Fibroblast of skin of left biceps (primary cell): ENCODE measurements around the gene ZC4H2.
"Not testable (repeated sequence)": the region's sequence is repeated elsewhere in the genome, so short reads cannot be mapped to it uniquely, and the experiment has no call there.

Source experiments
- DNase-seq, 2 experiments: peaks; one replicate each; pipeline ENCODE4 v3.0.0-alpha.2; 2013; ENCODE audit warnings: low read depth in 2 of 2

Gene ZC4H2, protein sequence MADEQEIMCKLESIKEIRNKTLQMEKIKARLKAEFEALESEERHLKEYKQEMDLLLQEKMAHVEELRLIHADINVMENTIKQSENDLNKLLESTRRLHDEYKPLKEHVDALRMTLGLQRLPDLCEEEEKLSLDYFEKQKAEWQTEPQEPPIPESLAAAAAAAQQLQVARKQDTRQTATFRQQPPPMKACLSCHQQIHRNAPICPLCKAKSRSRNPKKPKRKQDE

DNA sequence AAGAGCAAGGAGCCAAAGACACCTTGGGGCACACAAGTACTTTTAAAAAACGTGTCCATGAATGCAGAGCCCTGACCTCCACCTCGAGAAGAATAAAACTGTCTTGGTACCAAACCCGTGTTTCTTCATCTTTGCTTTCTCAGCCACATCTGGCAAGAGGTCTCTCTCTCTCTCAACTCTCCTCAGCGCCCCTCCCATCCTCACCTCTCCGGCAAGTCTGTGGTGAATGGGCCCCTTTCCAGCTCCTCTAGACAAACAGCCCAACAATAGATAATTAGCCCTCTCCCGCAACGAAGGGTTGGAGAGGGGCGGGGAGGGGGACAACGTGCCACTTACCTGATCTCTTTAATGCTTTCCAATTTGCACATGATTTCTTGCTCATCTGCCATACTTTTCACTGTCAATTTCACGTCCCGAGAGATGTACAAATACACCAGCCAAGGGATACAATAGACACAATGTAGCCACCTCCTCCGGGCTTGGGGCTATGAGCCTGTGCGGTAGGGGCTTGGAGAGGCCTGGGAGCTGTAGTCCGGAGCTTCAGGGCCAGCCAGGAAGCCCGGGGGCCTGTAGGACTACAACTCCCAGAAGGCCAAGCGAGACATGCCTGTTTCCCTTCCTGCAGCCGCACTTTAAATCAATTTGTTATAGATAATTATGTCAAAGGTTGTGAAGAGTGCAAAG is at the start of gene ZC4H2:
ZC4H2 (minus strand) TSS at position 462 of the 684 bp plus-strand sequence; CDS start at position 389, 73 bp downstream.
- peak; percentile 32 to 38 for DNase-seq

DNA sequence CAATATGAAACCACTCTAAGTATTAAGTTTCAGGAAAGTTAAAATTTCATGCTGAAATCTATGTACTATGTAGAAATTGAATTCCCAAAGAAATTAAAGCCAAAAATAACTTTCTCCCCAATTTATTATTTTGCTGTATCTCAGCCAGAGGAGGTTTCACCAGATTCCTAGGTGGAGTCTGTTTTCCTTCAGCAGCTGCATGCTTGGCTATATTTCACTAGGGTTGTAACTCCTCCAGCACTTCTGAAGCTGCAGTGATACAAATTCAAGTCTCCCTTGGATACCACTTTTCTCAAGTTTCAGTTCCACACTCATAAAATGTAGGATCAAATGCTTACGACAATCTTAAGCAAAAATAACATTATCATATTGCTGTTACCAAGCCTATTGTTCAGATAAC is 41.2 kb upstream of the ZC4H2 start:
- no peak for DNase-seq

DNA sequence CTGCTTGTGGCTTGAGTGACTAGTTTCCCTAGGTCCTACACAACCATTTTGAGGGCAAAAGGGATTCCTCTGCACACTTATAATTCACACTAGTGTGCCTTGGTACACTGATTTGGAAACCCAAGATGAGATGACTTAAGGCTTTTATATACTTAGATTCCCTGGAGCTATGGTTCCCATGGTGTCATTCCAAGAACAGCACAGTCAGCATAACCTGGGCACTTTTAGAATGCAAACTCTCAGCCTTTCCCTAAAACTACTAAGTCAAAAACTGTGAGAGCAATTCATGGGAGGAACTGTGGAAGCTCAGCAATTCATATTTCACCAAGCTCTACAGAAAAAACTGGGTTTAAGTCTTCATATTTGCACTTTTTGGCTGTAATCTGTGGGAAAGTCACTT is 38.0 kb upstream of the ZC4H2 start:
- no peak for DNase-seq

DNA sequence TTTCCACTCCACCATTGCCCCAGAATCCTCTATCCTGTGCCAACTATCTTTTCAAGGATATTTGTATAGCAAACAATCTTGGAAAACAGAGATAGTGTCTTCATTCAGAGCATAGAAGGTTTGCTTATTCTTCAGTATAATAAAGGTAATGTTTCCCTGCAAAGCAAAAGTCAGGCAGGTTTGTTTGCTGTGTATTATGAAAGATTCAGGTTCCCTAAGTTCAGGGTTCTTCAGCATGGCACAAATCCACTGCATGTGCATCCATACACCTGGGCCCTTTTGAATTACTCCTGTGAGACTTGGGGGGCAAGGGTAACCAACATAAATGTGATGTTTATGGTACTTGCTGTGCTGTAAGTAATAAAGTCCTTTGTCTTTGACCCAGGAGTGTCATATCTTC is 33.2 kb upstream of the ZC4H2 start:
- DNase-seq, result no peak

DNA sequence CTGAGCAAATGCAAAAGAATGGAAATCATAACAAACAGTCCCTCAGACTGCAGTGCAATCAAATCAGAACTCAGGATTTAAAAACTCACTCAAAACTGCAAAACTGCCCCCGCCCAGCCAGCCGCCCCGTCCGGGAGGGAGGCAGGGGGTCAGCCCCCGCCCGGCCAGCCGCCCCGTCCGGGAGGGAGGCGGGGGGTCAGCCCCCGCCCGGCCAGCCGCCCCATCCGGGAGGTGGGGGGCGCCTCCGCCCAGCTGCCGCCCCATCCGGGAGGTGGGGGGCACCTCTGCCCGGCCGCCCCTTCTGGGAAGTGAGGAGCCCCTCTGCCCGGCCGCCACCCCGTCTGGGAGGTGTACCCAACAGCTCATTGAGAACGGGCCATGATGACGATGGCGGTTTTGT is 26.0 kb upstream of the ZC4H2 start:
- DNase-seq, result not testable (repeated sequence)

DNA sequence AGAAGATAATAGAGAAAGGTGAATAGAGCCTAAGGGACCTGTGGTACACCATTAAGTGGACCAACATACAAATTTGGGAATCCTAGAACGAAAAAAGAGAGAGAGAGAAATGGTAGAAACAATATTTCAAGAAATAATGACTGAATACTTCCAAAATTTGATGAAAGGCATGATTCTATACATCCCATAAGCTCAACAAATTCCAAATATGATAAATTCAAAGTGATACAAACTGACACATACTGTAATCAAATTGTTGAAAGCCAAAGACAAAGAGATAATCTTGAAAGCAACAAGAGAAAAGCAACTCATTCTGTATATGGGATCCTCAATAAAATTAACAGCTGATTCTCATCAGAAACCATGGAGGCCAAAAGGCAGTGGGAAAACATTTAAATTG is 20.6 kb upstream of the ZC4H2 start:
- DNase-seq, result no peak

DNA sequence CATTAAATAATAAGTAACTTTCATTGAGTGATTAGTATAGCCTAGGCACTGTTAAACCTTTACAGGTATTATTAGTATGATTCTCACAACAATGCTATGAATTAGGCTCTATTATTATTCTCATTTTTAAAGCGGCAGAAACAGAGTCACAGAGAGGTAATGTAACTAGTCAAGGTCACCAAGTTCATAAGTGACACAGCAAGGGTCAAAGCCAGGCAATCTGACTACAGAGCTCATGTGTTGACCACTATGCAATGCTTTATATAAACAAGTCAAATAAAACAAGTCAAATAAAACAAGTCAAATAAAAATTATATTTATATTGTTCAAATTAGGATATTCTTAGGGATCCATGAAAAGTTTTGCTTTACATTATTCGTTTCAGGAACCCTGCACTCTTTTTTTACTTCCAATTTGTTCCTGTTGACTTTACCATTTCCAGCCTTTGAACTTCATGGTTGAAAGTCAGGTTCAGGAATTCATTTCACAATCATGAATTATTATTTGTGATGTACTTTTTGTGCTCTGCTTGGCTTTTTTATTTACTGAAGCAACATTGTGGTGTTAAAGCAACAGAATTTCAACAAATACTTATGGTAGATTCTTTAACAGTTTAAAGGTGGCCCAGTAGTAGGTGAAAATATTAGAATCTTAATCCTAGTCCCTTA is 18.0 kb upstream of the ZC4H2 start:
- DNase-seq, result no peak

DNA sequence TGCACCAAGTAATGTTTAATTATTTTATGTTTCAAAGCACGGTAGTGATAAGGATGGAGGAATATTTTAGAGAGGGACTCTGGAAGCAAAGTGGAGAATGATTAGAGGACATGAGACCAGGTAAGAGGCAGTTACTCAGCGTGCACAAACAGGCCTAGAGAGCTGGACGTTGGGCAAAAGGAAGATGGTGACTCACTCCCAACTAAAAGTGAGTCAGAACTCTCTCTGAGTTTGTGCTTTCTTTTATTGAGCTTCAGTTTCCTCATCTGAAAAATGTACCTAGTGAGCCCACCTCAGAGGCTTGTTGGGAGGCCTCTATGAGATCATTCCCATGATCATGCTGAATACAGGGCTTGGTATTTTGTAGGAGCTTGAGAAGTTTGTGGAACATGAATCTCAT is 1.6 kb upstream of the ZC4H2 start:
- DNase-seq, result no peak

DNA sequence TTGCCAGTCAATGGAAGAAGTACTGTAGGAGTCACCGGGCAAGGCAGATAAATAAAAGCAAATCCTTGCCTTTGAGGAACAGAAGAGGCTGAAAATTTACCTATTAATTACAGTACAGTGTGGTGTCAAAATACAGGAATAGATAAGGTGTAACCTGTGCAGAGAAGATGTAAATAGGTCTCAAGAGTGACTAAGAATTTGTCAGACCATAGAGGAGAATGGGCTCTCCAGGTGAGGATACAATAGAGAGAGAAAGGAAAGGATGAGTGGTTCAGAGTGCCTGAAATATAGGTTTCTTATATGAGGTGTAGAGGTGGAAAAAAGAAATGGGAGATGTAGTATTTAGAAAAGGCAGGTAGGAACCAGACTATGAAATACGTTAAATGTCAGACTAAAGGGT is 801 bp upstream of the ZC4H2 start:
- DNase-seq, result no peak

DNA sequence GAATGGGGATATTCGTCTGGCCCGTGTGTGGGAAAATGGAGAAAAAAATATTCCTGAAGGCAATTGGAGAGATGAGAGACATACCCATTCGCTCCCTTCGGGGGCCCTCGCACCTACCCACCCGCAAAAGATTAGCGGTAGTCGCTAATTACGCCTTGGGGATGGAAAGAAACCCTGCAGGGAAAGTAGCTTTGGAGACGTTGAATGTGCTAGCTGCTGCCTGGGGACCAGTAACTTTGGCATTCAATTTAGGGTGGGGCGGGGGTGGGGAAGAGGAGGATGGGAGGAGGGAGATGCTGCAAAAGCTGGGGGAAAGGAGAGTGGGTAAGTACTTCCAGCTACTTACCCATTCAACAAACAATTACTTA is 407 bp upstream of the ZC4H2 start:
- no peak for DNase-seq

DNA sequence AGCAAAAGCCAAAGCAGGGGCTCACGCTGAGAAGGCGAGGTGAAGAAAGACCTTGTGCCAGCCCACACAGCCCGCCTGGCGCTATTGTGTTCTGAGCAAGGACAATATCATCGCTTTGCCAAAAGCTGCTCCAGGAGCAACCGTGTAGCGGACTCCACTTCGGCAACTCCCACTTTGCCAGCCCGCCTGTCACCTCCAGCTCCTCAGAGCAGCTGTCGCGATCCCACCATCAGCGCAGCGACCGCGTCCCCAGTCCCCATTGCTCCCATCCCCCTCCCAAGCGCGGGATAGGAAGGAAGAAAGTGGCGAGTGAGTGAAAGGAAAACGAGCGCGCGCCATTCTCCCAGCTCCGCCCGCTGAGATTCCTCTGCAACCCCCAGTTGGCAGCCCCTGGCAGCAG is 759 bp downstream of the ZC4H2 start:
- no peak for DNase-seq

DNA sequence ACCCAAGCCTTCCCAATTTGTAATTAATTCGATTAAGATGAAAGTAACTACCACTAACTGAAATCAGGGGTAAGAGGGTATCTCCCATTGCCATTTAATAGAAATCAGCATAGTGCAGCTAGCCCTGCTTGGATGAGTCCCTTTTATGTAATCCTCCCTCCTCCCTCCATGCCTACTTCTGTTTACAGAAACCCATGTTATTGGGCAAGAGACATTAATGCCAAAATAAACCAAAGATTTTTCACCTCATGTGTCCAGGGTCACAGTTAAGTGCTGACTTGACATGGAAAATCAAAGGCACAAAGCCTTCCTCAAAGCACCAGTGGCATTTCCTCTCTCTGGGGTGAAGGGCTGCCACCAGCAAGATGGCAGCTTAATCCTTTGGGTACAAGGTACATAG is 50.8 kb downstream of the ZC4H2 start:
- DNase-seq, result no peak

DNA sequence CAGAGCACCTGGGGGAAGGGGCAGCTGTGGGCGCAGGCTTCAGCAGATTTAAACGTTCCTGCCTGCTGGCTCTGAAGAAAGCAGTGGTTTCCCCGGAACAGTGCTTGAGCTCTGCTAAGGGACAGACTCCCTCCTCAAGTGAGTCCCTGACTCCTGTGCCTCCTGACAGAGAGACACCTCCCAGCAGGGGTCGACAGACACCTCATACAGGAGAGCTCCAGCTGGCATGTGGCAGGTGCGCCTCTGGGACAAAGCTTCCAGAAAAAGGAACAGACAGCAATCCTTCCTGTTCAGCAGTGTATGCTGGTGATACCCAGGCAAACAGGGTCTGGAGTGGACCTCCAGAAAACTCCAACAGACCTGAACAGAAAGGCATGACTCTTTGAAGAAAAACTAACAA is 68.1 kb downstream of the ZC4H2 start:
- no peak for DNase-seq

DNA sequence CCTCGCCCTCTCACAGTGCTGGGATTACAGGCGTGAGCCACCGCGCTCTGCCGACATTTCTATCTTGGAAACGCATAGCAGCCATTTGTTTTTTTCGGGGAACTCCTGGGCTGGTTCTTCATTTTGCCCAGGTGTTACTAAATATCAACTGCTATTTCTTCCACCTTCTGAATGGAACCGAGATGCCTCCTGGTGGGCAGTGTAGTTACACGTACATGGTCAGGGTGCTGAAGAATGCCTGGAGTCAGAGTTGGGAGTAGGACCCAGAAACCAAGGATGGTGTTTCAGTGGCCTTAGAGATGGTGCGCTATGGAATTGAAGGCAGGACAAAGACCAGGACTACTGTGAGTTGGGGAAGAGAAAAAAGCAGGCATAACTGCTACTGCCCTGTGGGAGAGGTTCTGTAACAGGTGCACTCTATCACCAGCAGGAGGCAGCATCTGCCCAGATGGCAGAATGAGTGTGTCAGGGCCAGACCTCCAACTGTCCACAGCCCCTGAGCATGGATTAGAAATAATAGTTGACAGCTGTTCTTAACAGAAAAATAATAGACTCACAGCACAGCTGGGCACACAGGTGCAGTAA is 81.7 kb downstream of the ZC4H2 start:
- DNase-seq, result no peak

DNA sequence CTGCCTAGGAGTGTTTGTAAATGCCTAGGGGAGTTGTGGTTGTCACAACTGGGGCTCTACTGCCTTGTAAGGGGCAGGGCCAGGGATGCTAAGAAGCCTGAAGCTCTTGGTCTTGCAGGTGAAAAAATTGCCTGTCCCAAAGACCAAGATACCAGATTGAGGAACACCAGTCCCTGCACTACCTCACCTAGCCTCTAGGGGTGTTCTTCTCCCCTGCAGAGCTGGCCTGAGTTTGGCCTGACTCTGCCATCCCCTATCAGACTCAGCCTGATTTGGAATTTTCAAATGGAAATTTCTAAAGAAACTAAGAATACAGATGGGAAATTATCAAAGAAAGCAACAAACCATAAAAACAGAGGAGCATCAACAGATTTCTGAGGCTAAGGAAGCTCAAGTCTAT is 90.4 kb downstream of the ZC4H2 start:
- no peak for DNase-seq

DNA sequence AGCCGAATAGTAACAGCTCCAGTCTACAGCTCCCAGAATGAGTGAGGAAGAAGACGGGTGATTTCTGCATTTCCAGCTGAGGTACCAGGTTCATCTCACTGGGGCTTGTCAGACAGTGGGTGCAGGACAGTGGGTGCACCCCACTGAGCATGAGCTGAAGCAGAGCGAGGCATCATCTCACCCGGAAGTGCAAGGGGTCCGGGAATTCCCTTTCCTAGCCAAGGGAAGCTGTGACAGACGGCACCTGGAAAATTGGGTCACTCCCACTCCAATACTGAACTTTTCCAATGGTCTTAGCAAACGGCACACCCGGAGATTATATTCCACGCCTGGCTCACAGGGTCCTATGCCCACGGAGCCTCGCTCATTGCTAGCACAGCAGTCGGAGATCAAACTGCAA is 97.5 kb downstream of the ZC4H2 start:
- DNase-seq, result not testable (repeated sequence)

DNA sequence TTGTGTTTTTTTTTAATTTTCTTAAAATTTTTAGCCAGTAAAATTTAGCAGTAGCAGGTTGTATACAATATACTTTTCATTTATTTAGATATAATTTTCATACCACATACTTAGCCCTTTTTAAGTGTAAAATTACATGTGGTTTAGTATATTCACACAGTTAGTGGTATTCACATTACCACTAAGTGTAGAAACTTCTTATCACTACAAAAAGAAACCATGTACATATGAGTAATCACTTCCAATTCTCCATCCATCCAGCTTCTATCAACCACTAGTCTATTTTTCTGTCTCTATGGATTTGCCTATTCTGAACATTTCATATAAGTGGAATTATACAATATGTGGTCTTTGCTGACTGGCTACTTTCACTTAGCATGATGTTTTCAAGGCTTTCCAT is 109.0 kb downstream of the ZC4H2 start:
- no peak for DNase-seq
